Coronary artery (tissue), 2 donors: ENCODE measurements around the gene ZC3H7B.

ENCODE experiments used
- DNase-seq: peaks from one replicate; pipeline ENCODE4 v3.0.0-alpha.2; 2017; ENCODE audit warnings: low spot score
- H3K27ac ChIP-seq, 2 donors: fragments of 200-600 bp; sonication (generic); one replicate each; pipeline ENCODE4 v1.5.1; 2016 to 2019
- H3K4me3 ChIP-seq: fragments of 200-600 bp; sonication (generic); 2 replicates; pipeline ENCODE4 v1.5.1; 2016; ENCODE audit warnings: mild to moderate bottlenecking, moderate library complexity
- CTCF ChIP-seq: fragments of 200-600 bp; sonication (generic); IDR thresholded peaks from one replicate; pipeline ENCODE4 v1.5.1; 2019; ENCODE audit warnings: antibody characterized with exemption

The ZC3H7B gene

GRCh38 chr22:41260871-41261270, 40.5 kb upstream of the ZC3H7B start:
- H3K27ac ChIP-seq: no peak overlapping the region

GRCh38 chr22:41261541-41262249, 39.6 kb upstream of the ZC3H7B start:
- no peak overlapping the region for H3K4me3 ChIP-seq
- no peak for TF ChIP-seq CTCF
- no peak overlapping the region for H3K27ac ChIP-seq
- no peak for DNase-seq

More at GRCh38 chr22:41260871-41261270, 40.5 kb upstream of the ZC3H7B start:
- no peak overlapping the region for H3K4me3 ChIP-seq
- TF ChIP-seq CTCF: no peak
- no peak for DNase-seq

- H3K27ac ChIP-seq: no peak overlapping the region
- H3K4me3 ChIP-seq: no peak overlapping the region
- TF ChIP-seq CTCF: no peak
- DNase-seq: no peak
Measured at GRCh38 chr22:41262250-41262765, 39.0 kb upstream of the ZC3H7B start.

GRCh38 chr22:41263704-41264103, 37.6 kb upstream of the ZC3H7B start:
- no peak for DNase-seq
- Histone ChIP-seq H3K27ac (no peak overlapping the region), H3K4me3 (no peak overlapping the region)
- TF ChIP-seq CTCF: no peak

GRCh38 chr22:41264408-41264941, 36.9 kb upstream of the ZC3H7B start:
- Histone ChIP-seq H3K27ac (no peak overlapping the region), H3K4me3 (no peak overlapping the region)
- no peak for TF ChIP-seq CTCF
- DNase-seq: no peak

GRCh38 chr22:41267958-41268357, 33.4 kb upstream of the ZC3H7B start:
- DNase-seq: no peak
- H3K27ac ChIP-seq: no peak overlapping the region
- H3K4me3 ChIP-seq: no peak overlapping the region
- TF ChIP-seq CTCF: no peak

GRCh38 chr22:41271787-41272186, 29.5 kb upstream of the ZC3H7B start:
- TF ChIP-seq CTCF: no peak
- DNase-seq: no peak
- H3K4me3 ChIP-seq: no peak overlapping the region
- no peak overlapping the region for H3K27ac ChIP-seq
